Measurements from ENCODE around the gene AIFM3.

Gene AIFM3

GRCh38 chr22:21003782-21004181, 36.7 kb downstream of the AIFM3 start:
- TF ChIP-seq CREB1 (IDR thresholded peaks at IDR 0.05; ENCODE audit: low read depth) (no peak), TEAD4 (IDR thresholded peaks at IDR 0.05) (no peak)

GRCh38 chr22:21009638-21010425, 42.8 kb downstream of the AIFM3 start:
- TF ChIP-seq REST (IDR thresholded peaks at IDR 0.05; ENCODE audit: low read depth) = peak; percentile 96
- no peak for TF ChIP-seq EP300 (IDR thresholded peaks at IDR 0.05; ENCODE audit: borderline replicate concordance)
- peak; percentile 35; the same call in 1 of the 2 replicates for TF ChIP-seq MAX (IDR thresholded peaks at IDR 0.05)
- TF ChIP-seq FOXM1 (IDR thresholded peaks at IDR 0.05; ENCODE audit: borderline replicate concordance, low read depth) = no peak

GRCh38 chr22:21010426-21011113, 43.5 kb downstream of the AIFM3 start:
- TF ChIP-seq USF1 (IDR thresholded peaks at IDR 0.05) (no peak), MAX (IDR thresholded peaks at IDR 0.05) (no peak), TAF1 (IDR thresholded peaks at IDR 0.05; ENCODE audit: low read depth) (no peak), TEAD4 (IDR thresholded peaks at IDR 0.05) (no peak), TCF12 (IDR thresholded peaks at IDR 0.05; ENCODE audit: low read depth) (no peak), EP300 (IDR thresholded peaks at IDR 0.05; ENCODE audit: borderline replicate concordance) (no peak), REST (IDR thresholded peaks at IDR 0.05; ENCODE audit: low read depth) (no peak), NFIC (IDR thresholded peaks at IDR 0.05) (no peak), ZBTB7A (IDR thresholded peaks at IDR 0.05; ENCODE audit: low read depth) (no peak), YY1 (IDR thresholded peaks at IDR 0.05; ENCODE audit: low read depth) (no peak), EGR1 (IDR thresholded peaks at IDR 0.05) (no peak), CREB1 (IDR thresholded peaks at IDR 0.05; ENCODE audit: low read depth) (no peak), CEBPB (IDR thresholded peaks at IDR 0.05) (no peak), RAD21 (IDR thresholded peaks at IDR 0.05; ENCODE audit: low read depth) (no peak), FOXM1 (IDR thresholded peaks at IDR 0.05; ENCODE audit: borderline replicate concordance, low read depth) (no peak)

GRCh38 chr22:21012446-21013407, 45.7 kb downstream of the AIFM3 start:
- TF ChIP-seq CEBPB (IDR thresholded peaks at IDR 0.05) = no peak
- TF ChIP-seq USF1 (IDR thresholded peaks at IDR 0.05) = no peak
- no peak for TF ChIP-seq NFIC (IDR thresholded peaks at IDR 0.05)
- no peak for TF ChIP-seq EGR1 (IDR thresholded peaks at IDR 0.05)
- TF ChIP-seq ZBTB7A (IDR thresholded peaks at IDR 0.05; ENCODE audit: low read depth) = no peak
- TF ChIP-seq REST (IDR thresholded peaks at IDR 0.05; ENCODE audit: low read depth) = no peak
- TF ChIP-seq YY1 (IDR thresholded peaks at IDR 0.05; ENCODE audit: low read depth) = no peak

All from Ishikawa (cell line).